ENCODE measurements around the gene EFNA3. TPM values are rescaled to one million over a fixed set of nuclear protein-coding genes. Genes with fewer than 3 reads are reported as not detected.

The EFNA3 gene
- total and polyA plus RNA-seq, 2 of the 4 experiments (the other 2 are of a cell fraction) = 0.72 to 1.6 TPM

DNA sequence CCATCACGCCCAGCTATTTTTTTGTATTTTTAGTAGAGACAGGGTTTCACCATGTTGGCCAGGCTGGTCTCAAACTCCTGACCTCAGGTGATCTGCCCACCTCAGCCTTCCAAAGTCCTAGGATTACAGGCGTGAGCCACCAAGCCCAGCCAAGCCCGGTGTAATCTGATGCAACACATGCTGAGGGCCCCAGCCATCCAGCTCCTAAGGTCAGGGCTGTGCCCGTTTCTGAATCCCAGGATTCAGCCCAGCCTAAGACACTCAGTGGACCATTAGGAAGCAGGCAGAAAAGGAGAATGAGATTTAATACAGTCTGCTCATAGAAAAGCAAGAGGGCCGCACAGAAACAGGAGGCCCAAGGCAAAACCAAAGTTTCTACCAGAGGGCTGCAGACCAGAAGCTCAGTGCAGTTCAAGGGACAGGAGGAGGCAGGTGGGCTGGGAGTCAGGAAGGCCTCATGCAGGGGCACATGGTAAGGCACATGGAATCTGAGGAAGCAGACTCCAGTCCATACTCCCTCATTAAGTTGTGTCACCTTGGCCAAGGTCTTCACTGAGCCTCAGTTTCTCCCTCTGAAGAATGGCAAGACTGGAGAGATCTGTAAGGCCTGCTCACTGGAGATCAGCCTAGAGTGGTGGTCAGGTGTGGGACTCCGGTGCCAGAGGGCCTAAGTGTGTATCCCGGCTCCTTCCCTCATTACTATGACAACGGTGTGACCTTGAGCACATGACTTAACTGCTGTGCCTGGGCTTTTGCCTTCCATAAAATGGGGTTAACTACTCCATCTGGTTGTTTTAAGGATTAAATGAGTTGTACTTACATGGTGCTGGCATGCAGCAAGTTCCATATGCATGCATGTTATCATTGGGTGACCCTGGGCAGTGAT is 29.9 kb upstream of the EFNA3 start (continued):
- TF ChIP-seq, protein P1, sequence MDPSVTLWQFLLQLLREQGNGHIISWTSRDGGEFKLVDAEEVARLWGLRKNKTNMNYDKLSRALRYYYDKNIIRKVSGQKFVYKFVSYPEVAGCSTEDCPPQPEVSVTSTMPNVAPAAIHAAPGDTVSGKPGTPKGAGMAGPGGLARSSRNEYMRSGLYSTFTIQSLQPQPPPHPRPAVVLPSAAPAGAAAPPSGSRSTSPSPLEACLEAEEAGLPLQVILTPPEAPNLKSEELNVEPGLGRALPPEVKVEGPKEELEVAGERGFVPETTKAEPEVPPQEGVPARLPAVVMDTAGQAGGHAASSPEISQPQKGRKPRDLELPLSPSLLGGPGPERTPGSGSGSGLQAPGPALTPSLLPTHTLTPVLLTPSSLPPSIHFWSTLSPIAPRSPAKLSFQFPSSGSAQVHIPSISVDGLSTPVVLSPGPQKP (IDR thresholded peaks at IDR 0.05; ENCODE audit: borderline replicate concordance, low read depth, low read length) = no peak
